Measurements from ENCODE around the gene PPP1R15B.

- TF ChIP-seq CTCF (IDR thresholded peaks at IDR 0.05): no peak
- TF ChIP-seq POLR2A (IDR thresholded peaks at IDR 0.05): no peak
Observed at GRCh38 chr1:204404629-204405028, 7.0 kb downstream of the PPP1R15B start.

All from uterus (tissue), 2 donors.